Islet of Langerhans (tissue), 1 donor: Measurements from ENCODE around the gene NIPSNAP3A.

ENCODE experiments used
- FAIRE-seq: peaks from one replicate; lab custom pipeline; 2011; peaks lifted over from hg19 to GRCh38; lab: Jason Lieb, UNC

NIPSNAP3A gene

DNA sequence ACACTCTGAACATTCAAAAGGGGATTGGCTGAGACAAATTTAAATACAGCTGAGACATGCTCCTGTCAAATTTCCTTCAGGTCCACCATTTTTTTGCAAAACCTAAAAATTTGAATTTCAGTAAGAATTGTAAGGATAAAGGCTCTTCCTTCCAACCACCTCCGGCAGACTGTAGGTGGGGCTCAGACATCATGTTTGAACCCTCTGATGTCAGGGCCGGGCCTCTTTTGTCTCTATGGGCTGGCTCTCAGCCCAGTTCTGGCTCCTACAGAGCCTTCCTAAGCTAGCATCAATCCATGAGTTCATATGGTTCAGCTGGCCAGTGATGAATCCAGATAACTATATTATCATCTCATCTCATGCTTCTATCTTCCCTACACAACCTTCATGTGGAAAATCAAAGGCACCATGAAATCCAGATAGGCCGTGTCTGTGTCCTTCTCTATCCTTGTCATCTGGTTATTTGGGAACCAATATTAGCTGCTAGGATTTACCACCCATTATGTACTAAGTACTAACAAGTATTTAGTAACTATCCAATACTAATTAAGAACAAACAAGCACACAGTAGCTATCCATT is 60.6 kb downstream of the NIPSNAP3A start:
- FAIRE-seq: no peak
